Measurements from ENCODE around the gene SCNN1A. TPM values are rescaled to one million over a fixed set of nuclear protein-coding genes. Genes with fewer than 3 reads are reported as not detected.

SCNN1A gene
- total RNA-seq, 1 experiment from 2014 or later: 111 TPM

- Histone ChIP-seq H3K56ac (ENCODE audit: insufficient read length, low read depth, low read length) (no peak overlapping the region), H2BK20ac (ENCODE audit: low read depth, low read length, poor library complexity, severe bottlenecking) (no peak overlapping the region), H2BK5ac (ENCODE audit: insufficient read length, low read length) (no peak overlapping the region), H4K91ac (ENCODE audit: insufficient read length, low read depth, low read length) (no peak overlapping the region), H2BK120ac (ENCODE audit: low read depth, low read length, poor library complexity, severe bottlenecking) (no peak overlapping the region), H2BK12ac (ENCODE audit: insufficient read length, low read depth, low read length) (no peak overlapping the region), H3K27ac (ENCODE audit: insufficient read length, low read depth, low read length) (no peak overlapping the region), H3K23me2 (ENCODE audit: insufficient read length, low read depth, low read length, poor library complexity, severe bottlenecking) (no peaks in the 10 kb centered on the region), H4K8ac (replicated peaks; ENCODE audit: insufficient read length, low read depth, low read length) (no peak overlapping the region), H2BK15ac (ENCODE audit: low read depth, low read length) (no peak overlapping the region), H3K79me1 (ENCODE audit: insufficient read depth, low read depth, low read length, poor library complexity, severe bottlenecking) (no peaks in the 10 kb centered on the region), H3K4me2 (ENCODE audit: insufficient read depth, insufficient read length, low read length) (no peak overlapping the region), H4K20me1 (ENCODE audit: control insufficient read depth, insufficient read depth, insufficient read length) (no peaks in the 10 kb centered on the region), H2AK5ac (ENCODE audit: insufficient read length, low read length) (no peak overlapping the region), H3K14ac (ENCODE audit: insufficient read depth, low read length) (no peak overlapping the region), H3K9me3 (ENCODE audit: control insufficient read depth, low read depth, low read length) (no peaks in the 10 kb centered on the region), H3K4me1 (ENCODE audit: insufficient read depth, low read length) (peaks cover 8% of the 10 kb centered on the region), H3K4ac (ENCODE audit: low read depth, low read length) (no peak overlapping the region), H3K18ac (ENCODE audit: insufficient read length, low read depth, low read length) (no peak overlapping the region), H3K79me2 (ENCODE audit: insufficient read depth, low read length) (no peaks in the 10 kb centered on the region), H3K9ac (ENCODE audit: extremely low read depth, insufficient read length, low read length) (no peak overlapping the region), H3K23ac (ENCODE audit: insufficient read length, low read depth, low read length) (no peak overlapping the region), H2AFZ (ENCODE audit: low read length) (no peak overlapping the region), H3K27me3 (ENCODE audit: insufficient read depth, low read length) (no peaks in the 10 kb centered on the region; the same call in 1 of the 2 replicates), H3T11ph (ENCODE audit: low read length) (no peak overlapping the region), H4K5ac (ENCODE audit: insufficient read length, low read depth, low read length) (no peak overlapping the region)
- whole genome bisulfite sequencing (ENCODE audit: extremely low coverage, insufficient read length, low lambda C conversion rate): no CpG with 5 or more reads among the region's 6 CpGs
- peaks cover 32% of the 10 kb centered on the region for H3K27me3 Mint-ChIP-seq (ENCODE audit: low read depth)
- H3K4me3 Mint-ChIP-seq: no peak overlapping the region; a peak in 1 of 5 replicates
- peaks cover 53 to 63% of the 10 kb centered on the region in 2 experiments for H3K4me1 Mint-ChIP-seq
- no peaks in the 10 kb centered on the region; a peak in 2 of 5 replicates for H3K9me3 Mint-ChIP-seq
- peak; percentile 27 for DNase-seq
- TF ChIP-seq, protein P1, sequence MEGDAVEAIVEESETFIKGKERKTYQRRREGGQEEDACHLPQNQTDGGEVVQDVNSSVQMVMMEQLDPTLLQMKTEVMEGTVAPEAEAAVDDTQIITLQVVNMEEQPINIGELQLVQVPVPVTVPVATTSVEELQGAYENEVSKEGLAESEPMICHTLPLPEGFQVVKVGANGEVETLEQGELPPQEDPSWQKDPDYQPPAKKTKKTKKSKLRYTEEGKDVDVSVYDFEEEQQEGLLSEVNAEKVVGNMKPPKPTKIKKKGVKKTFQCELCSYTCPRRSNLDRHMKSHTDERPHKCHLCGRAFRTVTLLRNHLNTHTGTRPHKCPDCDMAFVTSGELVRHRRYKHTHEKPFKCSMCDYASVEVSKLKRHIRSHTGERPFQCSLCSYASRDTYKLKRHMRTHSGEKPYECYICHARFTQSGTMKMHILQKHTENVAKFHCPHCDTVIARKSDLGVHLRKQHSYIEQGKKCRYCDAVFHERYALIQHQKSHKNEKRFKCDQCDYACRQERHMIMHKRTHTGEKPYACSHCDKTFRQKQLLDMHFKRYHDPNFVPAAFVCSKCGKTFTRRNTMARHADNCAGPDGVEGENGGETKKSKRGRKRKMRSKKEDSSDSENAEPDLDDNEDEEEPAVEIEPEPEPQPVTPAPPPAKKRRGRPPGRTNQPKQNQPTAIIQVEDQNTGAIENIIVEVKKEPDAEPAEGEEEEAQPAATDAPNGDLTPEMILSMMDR (conservative IDR thresholded peaks at IDR 0.05): no peak
- peak overlapping the region in 1 of 3 experiments; percentile 79; a peak in 1 of 7 replicates for H3K27ac Mint-ChIP-seq
- no peaks in the 10 kb centered on the region for H3K36me3 Mint-ChIP-seq (ENCODE audit: insufficient read depth in 1 of 3, low read depth in 3 of 3)
These were observed 7.6 kb upstream of the SCNN1A start for GRCh38 chr12:6382982-6383381.

Data from H9 (cell line).